MCF 10A (cell line): Measurements from ENCODE around the gene FUNDC1. TPM values are rescaled to one million over a fixed set of nuclear protein-coding genes. Genes with fewer than 3 reads are reported as not detected.

Source experiments
- BruUV-seq: library from RNA; stranded (reverse); fragments of 400-500 nt; replicated peaks from 2 replicates; lab custom pipeline; 2021; lab: Mats Ljungman, UMichigan
- CTCF ChIA-PET: fragments of 300-600 bp; sonication (Branson Sonifier 250); formaldehyde crosslinking; extraction: SDS; loops from one replicate; lab custom pipeline; 2021; ENCODE audit warnings: antibody characterized with exemption, inconsistent platforms; lab: Yijun Ruan, JAX
- POLR2A ChIA-PET: fragments of 300-600, 350-650 bp; sonication (Branson Sonifier 250); formaldehyde crosslinking; extraction: SDS; loops from one replicate; lab custom pipeline; 2020; ENCODE audit warnings: antibody characterized with exemption, inconsistent platforms; lab: Yijun Ruan, JAX
- DNase-seq: peaks from one replicate; pipeline ENCODE4 v3.0.0-alpha.2; 2018; ENCODE audit not compliant: unreplicated experiment
- H3K27ac Mint-ChIP-seq: one replicate; pipeline ENCODE4 v1.8.0; 2022; ENCODE audit warnings: mild to moderate bottlenecking, low read depth, mixed read lengths; ENCODE audit not compliant: unreplicated experiment
- H3K27me3 Mint-ChIP-seq: one replicate; pipeline ENCODE4 v1.8.0; 2022; ENCODE audit warnings: mixed read lengths; ENCODE audit not compliant: insufficient read depth, unreplicated experiment
- H3K36me3 Mint-ChIP-seq: one replicate; pipeline ENCODE4 v1.8.0; 2022; ENCODE audit warnings: mild to moderate bottlenecking, moderate library complexity, mixed read lengths; ENCODE audit not compliant: insufficient read depth, unreplicated experiment
- H3K4me1 Mint-ChIP-seq: one replicate; pipeline ENCODE4 v1.8.0; 2022; ENCODE audit warnings: mixed read lengths; ENCODE audit not compliant: insufficient read depth, unreplicated experiment
- H3K4me3 Mint-ChIP-seq: one replicate; pipeline ENCODE4 v1.8.0; 2022; ENCODE audit warnings: mild to moderate bottlenecking, moderate library complexity, mixed read lengths; ENCODE audit not compliant: unreplicated experiment
- H3K9me3 Mint-ChIP-seq: one replicate; pipeline ENCODE4 v1.8.0; 2022; ENCODE audit warnings: mixed read lengths; ENCODE audit not compliant: unreplicated experiment
- intact Hi-C: fragments of 100-400 bp; cut with micrococcal nuclease; formaldehyde crosslinking; loops from 2 replicates; pipeline ENCODE4 v1.14.1; 2022
- total RNA-seq: library from RNA; stranded (reverse); gene quantifications from 2 replicates; pipeline ENCODE4 v1.2.3, GENCODE V29; 2022
- TF ChIP-seq, protein P1 (sequence below): fragments of 200-600 bp; IDR thresholded peaks from one replicate; pipeline ENCODE4 v1.8.0; 2022; ENCODE audit warnings: antibody characterized with exemption, mild to moderate bottlenecking; ENCODE audit not compliant: unreplicated experiment

FUNDC1 gene
- total RNA-seq, 1 experiment from 2014 or later, result 14.7 TPM

DNA sequence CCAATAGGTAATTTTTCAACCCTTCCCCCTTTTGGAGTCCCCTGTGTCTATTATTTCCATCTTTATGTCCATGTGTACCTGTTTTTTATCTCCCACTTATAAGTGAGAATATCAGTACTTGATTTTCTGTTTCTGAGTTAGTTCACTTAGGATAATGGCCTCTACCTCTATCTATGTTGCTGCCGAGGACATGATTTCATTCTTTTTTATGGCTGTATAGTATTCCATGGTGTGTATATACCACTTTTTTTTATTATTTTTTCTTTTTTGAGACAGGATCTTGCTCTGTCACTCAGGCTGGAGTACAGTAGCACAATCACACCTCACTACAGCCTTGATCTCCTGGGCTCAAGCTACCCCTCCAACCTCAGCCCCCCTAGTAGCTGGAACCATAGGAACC is 47.6 kb downstream of the FUNDC1 start:
- no peaks in the 10 kb centered on the region for H3K36me3 Mint-ChIP-seq
- no peaks in the 10 kb centered on the region for H3K9me3 Mint-ChIP-seq
- POLR2A ChIA-PET, result no interaction called here
- H3K4me1 Mint-ChIP-seq, result no peaks in the 10 kb centered on the region
- TF ChIP-seq, protein P1, sequence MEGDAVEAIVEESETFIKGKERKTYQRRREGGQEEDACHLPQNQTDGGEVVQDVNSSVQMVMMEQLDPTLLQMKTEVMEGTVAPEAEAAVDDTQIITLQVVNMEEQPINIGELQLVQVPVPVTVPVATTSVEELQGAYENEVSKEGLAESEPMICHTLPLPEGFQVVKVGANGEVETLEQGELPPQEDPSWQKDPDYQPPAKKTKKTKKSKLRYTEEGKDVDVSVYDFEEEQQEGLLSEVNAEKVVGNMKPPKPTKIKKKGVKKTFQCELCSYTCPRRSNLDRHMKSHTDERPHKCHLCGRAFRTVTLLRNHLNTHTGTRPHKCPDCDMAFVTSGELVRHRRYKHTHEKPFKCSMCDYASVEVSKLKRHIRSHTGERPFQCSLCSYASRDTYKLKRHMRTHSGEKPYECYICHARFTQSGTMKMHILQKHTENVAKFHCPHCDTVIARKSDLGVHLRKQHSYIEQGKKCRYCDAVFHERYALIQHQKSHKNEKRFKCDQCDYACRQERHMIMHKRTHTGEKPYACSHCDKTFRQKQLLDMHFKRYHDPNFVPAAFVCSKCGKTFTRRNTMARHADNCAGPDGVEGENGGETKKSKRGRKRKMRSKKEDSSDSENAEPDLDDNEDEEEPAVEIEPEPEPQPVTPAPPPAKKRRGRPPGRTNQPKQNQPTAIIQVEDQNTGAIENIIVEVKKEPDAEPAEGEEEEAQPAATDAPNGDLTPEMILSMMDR, result no peak
- no peak for DNase-seq
- peaks cover 33% of the 10 kb centered on the region for H3K27me3 Mint-ChIP-seq
- H3K27ac Mint-ChIP-seq, result no peak overlapping the region
- BruUV-seq, result no TSS peak
- no peak overlapping the region for H3K4me3 Mint-ChIP-seq
- CTCF ChIA-PET, result interaction anchor here (0.6 kb wide), 2 partner anchors 16 to 270 kb away, joined by 3 read pairs; no protein-coding TSS in a partner anchor
- intact Hi-C loops, result no loop called here

DNA sequence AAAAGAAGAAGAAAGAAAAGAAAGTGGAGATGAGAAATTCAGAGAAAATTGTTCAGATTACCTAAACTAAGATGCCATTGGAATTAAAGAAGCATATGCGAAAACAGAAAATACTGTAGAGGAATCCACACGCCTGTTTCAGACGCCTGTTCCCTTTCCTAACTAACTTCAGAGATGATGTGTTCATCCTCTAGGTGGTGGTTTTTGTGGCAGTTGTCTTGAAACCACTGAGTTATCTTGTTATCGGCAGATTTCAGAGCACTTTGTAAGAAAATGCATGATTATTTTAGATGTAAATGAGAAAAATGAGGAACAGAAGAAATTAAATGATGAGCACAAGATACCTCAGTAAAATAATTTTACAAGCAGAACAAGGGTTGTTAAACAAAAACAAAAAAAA is 48.3 kb downstream of the FUNDC1 start:
- TF ChIP-seq, protein P1, result no peak
- intact Hi-C loops, result no loop called here
- Mint-ChIP-seq H3K27me3 (peaks cover 40% of the 10 kb centered on the region), H3K9me3 (no peaks in the 10 kb centered on the region), H3K27ac (no peak overlapping the region), H3K4me1 (no peaks in the 10 kb centered on the region), H3K36me3 (no peaks in the 10 kb centered on the region), H3K4me3 (no peak overlapping the region)
- ChIA-PET POLR2A (no interaction called here), CTCF (no interaction called here)
- DNase-seq, result no peak
- no TSS peak for BruUV-seq

DNA sequence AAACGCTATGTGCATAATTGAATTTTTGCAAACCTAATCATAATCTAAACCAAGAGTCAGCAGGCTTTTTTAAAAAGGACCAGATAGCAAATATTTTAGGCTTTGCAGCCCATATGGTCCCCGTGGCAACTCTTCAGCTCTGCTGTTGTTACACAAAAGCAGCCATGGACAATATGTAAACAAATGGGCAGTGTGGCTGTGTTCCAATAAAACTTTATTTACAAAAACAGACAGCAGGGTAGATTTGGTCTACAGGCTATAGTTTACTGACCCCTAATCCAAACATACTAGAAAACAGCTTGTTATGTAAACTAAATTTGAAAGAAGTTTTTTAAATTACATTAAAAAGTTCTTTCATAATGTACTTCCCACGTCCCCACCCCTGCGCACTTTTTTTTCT is 53.1 kb downstream of the FUNDC1 start:
- Mint-ChIP-seq H3K27me3 (peaks cover 66% of the 10 kb centered on the region), H3K9me3 (no peaks in the 10 kb centered on the region), H3K4me3 (no peak overlapping the region), H3K36me3 (no peaks in the 10 kb centered on the region), H3K27ac (no peak overlapping the region), H3K4me1 (no peaks in the 10 kb centered on the region)
- BruUV-seq, result no TSS peak
- intact Hi-C loops, result no loop called here
- CTCF ChIA-PET, result no interaction called here
- POLR2A ChIA-PET, result no interaction called here
- no peak for DNase-seq
- TF ChIP-seq, protein P1, result no peak

DNA sequence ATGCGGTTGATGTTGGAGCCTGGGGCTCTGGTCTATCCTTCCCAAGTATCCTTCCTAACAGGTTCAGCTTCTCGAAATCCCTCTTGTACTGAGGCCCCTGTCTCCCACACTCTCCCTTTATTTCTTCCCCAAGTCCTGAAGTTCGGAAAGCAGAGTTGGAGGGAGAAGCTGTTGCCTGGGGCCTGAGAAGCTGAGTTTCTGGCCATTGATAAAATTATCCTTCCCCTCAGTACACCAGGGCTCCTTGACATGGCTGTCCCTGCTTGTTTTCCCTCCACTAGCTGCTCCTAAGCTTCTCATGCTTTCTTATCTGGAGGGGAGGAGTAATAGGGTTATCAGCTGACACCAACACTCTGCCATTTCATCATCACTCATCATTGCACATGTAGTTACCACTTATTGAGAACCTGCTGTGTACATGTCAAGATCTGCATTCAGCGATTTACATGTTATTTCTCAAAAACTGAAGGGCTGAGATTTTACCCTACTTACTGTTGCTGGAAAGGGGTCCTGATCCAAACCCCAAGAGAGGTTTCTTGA is 58.0 kb downstream of the FUNDC1 start:
- no peak for DNase-seq
- H3K9me3 Mint-ChIP-seq, result no peaks in the 10 kb centered on the region
- TF ChIP-seq, protein P1, result no peak
- H3K4me3 Mint-ChIP-seq, result no peak overlapping the region
- H3K27me3 Mint-ChIP-seq, result peaks cover 49% of the 10 kb centered on the region
- ChIA-PET CTCF (no interaction called here), POLR2A (interaction anchor here (1.3 kb wide), 1 partner anchor 10 kb away, joined by 3 read pairs; no protein-coding TSS in a partner anchor)
- H3K4me1 Mint-ChIP-seq, result no peaks in the 10 kb centered on the region
- H3K27ac Mint-ChIP-seq, result no peak overlapping the region
- peaks cover 6% of the 10 kb centered on the region for H3K36me3 Mint-ChIP-seq
- BruUV-seq, result no TSS peak
- intact Hi-C loops, result no loop called here
